GM12801 (cell line): ENCODE measurements around the gene EGLN2.

Source experiments
- CTCF ChIP-seq: IDR thresholded peaks from one replicate; pipeline ENCODE4 v1.5.1; 2011; ENCODE audit warnings: control low read depth; ENCODE audit not compliant: insufficient read length; ENCODE audit errors: extremely low read depth

Gene EGLN2

GRCh38 chr19:40798683-40799557 lies at the start of gene EGLN2:
Gene EGLN2 (plus strand): TSS chr19:40799191. CDS start chr19:40800573, 1,382 bp downstream.
- no peak for TF ChIP-seq CTCF

GRCh38 chr19:40750058-40750873 lies 48.7 kb upstream of the EGLN2 start, which contains the start of gene ACTMAP:
Gene ACTMAP (minus strand): TSS chr19:40750477. CDS start chr19:40749803, 674 bp downstream.
- TF ChIP-seq CTCF, result no peak

- no peak for TF ChIP-seq CTCF
Measured at GRCh38 chr19:40750874-40751537, 48.0 kb upstream of the EGLN2 start, which contains the start of gene SNRPA. Gene SNRPA (plus strand): TSS chr19:40751203. CDS start chr19:40751409, 206 bp downstream.

GRCh38 chr19:40752257-40752781 lies 46.7 kb upstream of the EGLN2 start:
- no peak for TF ChIP-seq CTCF

- TF ChIP-seq CTCF, result no peak
Measured at GRCh38 chr19:40754611-40755247, 44.3 kb upstream of the EGLN2 start.

- TF ChIP-seq CTCF, result no peak
Measured at GRCh38 chr19:40755248-40755624, 43.8 kb upstream of the EGLN2 start.
